ENCODE data around the gene CEP170B.
A peak's percentile ranks its signal among the peaks of the same experiment; 100 is the strongest.

The CEP170B gene

GRCh38 chr14:104925855-104926609, 61.0 kb downstream of the CEP170B start:
- H3K4me3 ChIP-seq (ENCODE audit: low read depth, low read length) = peak overlapping the region; percentile 60
- TF ChIP-seq, protein P1, sequence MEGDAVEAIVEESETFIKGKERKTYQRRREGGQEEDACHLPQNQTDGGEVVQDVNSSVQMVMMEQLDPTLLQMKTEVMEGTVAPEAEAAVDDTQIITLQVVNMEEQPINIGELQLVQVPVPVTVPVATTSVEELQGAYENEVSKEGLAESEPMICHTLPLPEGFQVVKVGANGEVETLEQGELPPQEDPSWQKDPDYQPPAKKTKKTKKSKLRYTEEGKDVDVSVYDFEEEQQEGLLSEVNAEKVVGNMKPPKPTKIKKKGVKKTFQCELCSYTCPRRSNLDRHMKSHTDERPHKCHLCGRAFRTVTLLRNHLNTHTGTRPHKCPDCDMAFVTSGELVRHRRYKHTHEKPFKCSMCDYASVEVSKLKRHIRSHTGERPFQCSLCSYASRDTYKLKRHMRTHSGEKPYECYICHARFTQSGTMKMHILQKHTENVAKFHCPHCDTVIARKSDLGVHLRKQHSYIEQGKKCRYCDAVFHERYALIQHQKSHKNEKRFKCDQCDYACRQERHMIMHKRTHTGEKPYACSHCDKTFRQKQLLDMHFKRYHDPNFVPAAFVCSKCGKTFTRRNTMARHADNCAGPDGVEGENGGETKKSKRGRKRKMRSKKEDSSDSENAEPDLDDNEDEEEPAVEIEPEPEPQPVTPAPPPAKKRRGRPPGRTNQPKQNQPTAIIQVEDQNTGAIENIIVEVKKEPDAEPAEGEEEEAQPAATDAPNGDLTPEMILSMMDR (IDR thresholded peaks at IDR 0.05; ENCODE audit: borderline replicate concordance, insufficient read depth, low read depth, low read length) = no peak

GRCh38 chr14:104926619-104927431, 61.8 kb downstream of the CEP170B start:
- H3K4me3 ChIP-seq (ENCODE audit: low read depth, low read length) = peak overlapping the region; percentile 60

DNA sequence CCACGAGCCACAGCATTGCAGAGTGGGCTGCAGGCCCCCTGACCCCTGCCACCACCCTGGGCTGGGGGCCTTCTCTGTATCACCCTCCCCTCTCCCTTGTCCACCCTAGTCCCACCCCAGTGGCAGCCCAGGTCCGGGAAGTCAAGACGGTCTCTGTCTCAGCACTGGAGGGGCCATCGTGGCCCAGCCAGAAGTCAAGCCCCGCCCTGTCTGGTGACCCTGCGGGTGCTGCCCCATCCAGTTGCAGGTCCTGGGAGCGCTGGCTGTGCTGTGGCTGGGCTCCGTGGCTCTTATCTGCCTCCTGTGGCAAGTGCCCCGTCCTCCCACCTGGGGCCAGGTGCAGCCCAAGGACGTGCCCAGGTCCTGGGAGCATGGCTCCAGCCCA, 62.4 kb downstream of the CEP170B start:
- TF ChIP-seq, protein P1 (IDR thresholded peaks at IDR 0.05; ENCODE audit: borderline replicate concordance, insufficient read depth, low read depth, low read length) = no peak
- H3K4me3 ChIP-seq (ENCODE audit: low read depth, low read length) = peak overlapping the region; percentile 53

More at GRCh38 chr14:104926619-104927431, 61.8 kb downstream of the CEP170B start:
- TF ChIP-seq, protein P1 (IDR thresholded peaks at IDR 0.05; ENCODE audit: borderline replicate concordance, insufficient read depth, low read depth, low read length) = no peak

DNA sequence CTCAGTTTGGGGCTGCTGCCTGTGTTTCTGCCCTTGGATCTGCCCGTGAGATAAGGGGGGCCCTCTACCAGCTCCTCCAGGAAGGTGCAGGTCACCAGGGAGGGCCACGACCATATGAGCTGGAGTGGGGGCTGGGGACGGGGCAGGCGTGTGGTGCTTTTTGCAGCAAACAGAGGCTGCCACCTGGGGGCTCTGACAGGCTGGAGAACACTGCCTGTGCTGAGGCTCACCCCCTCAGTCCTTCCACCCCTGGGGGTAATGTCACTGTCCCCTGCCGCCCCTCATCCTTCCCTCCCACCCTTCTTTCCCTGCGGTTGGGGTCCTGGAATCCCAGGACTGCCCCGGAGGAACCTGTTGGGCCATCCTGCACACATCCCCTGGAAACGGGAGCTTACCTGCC, 62.8 kb downstream of the CEP170B start:
- TF ChIP-seq, protein P1 (IDR thresholded peaks at IDR 0.05; ENCODE audit: borderline replicate concordance, insufficient read depth, low read depth, low read length) = no peak

GRCh38 chr14:104928391-104929133, 63.5 kb downstream of the CEP170B start:
- TF ChIP-seq, protein P1 (IDR thresholded peaks at IDR 0.05; ENCODE audit: borderline replicate concordance, insufficient read depth, low read depth, low read length) = no peak
- no peak overlapping the region for H3K4me3 ChIP-seq (ENCODE audit: low read depth, low read length)

More for the DNA sequence above, 62.8 kb downstream of the CEP170B start:
- H3K4me3 ChIP-seq (ENCODE audit: low read depth, low read length) = no peak overlapping the region

DNA sequence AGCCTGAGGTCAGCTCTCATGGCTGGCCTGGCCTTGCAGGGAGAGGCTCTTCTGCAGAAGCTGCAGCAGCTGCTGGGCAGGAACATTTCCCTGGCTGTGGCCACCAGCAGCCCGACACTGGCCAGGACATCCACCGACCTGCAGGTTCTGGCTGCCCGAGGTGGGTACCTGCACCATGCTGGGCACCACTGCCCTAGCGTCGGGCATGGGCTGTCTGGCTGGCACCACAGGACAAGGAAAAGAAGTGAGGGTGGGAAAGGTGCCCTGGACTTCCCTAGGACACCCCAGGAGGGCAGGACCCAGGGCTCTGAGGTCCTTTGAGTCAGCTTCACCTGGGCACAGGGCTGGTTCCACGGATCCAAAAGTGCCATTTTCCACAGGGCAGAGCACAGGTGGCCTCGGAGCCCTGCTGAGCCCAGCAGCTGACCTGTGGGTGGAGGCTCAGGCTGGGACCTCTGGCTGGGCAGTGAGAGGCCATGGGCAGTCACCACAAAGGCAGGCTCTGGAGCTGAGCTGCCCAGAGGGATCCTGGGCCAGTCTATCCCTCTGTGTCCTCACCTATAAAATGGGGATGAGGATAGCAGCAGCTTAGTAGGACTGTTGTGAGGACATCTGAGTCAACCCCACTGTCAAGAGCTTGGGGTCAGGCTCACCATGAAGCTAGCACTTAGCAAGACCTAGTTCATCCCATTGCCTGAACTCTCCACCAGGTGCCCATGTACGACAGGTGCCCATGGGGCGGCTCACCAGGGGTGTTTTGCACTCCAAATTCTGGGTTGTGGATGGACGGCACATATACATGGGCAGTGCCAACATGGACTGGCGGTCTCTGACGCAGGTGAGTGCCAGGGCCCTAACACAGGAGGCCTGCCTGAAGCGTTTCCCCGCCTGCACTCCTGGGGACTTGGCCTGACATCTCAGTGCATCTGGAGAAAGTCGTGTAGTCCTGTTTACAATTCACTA, 64.5 kb downstream of the CEP170B start:
- TF ChIP-seq, protein P1 (IDR thresholded peaks at IDR 0.05; ENCODE audit: borderline replicate concordance, insufficient read depth, low read depth, low read length) = no peak
- H3K4me3 ChIP-seq (ENCODE audit: low read depth, low read length) = no peak overlapping the region
